ENCODE results near the gene TMEM214. TPM values are rescaled to one million over a fixed set of nuclear protein-coding genes. Genes with fewer than 3 reads are reported as not detected.

The TMEM214 gene
- total RNA-seq, 1 donor from 2014 or later: 74.1 TPM

DNA sequence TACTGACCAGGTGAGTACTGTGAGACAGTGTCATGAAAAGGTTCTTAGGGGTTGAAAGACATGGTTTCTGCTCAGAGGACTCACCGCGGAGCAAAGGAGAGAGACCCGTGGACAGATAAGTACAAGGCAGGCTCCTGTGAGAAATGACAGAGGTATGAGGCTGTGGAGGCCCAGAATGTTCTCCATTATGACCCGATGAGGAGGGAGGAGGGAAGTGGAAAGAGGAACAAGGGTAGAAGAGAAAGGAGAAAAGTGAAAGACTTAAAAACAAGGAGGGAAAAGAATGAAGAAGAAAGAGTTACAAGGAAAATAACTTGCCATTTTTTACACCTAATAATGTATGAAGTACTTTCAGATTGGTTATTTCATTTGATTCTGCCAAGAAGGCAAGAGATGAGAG is 32.5 kb upstream of the TMEM214 start:
- Histone ChIP-seq H3K27ac (no peak overlapping the region), H3K9me3 (no peaks in the 10 kb centered on the region), H3K4me3 (no peak overlapping the region), H3K36me3 (no peaks in the 10 kb centered on the region), H3K27me3 (no peaks in the 10 kb centered on the region), H3K4me1 (no peaks in the 10 kb centered on the region)
- DNase-seq (ENCODE audit: low spot score in 2 of 2): no peak
- intact Hi-C loops (cut with DNase I): no loop called here
- TF ChIP-seq, protein P1, sequence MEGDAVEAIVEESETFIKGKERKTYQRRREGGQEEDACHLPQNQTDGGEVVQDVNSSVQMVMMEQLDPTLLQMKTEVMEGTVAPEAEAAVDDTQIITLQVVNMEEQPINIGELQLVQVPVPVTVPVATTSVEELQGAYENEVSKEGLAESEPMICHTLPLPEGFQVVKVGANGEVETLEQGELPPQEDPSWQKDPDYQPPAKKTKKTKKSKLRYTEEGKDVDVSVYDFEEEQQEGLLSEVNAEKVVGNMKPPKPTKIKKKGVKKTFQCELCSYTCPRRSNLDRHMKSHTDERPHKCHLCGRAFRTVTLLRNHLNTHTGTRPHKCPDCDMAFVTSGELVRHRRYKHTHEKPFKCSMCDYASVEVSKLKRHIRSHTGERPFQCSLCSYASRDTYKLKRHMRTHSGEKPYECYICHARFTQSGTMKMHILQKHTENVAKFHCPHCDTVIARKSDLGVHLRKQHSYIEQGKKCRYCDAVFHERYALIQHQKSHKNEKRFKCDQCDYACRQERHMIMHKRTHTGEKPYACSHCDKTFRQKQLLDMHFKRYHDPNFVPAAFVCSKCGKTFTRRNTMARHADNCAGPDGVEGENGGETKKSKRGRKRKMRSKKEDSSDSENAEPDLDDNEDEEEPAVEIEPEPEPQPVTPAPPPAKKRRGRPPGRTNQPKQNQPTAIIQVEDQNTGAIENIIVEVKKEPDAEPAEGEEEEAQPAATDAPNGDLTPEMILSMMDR (IDR thresholded peaks at IDR 0.05): no peak

DNA sequence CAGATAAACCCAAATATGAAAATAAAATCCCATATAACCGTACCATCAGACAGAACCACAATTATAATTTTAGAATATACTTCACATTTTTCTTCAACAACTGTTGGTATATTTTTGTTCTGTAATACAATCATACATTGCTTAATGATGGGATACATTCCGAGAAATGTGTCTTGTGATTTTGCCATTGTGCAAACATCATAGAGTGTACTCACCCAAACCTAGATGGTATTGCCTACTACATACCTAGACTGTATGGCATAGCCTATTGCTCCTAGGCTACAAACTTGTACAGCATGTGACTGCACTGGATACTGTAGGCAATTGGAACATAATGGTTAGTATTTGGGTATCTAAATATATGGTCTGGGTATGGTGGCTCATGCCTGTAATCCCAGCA is 31.8 kb upstream of the TMEM214 start:
- H3K4me1 ChIP-seq: no peaks in the 10 kb centered on the region
- no peaks in the 10 kb centered on the region for H3K9me3 ChIP-seq
- H3K4me3 ChIP-seq: no peak overlapping the region
- no peaks in the 10 kb centered on the region for H3K36me3 ChIP-seq
- no peak for DNase-seq (ENCODE audit: low spot score in 2 of 2)
- TF ChIP-seq, protein P1 (IDR thresholded peaks at IDR 0.05): no peak
- intact Hi-C loops (cut with DNase I): no loop called here
- no peak overlapping the region for H3K27ac ChIP-seq
- no peaks in the 10 kb centered on the region for H3K27me3 ChIP-seq

DNA sequence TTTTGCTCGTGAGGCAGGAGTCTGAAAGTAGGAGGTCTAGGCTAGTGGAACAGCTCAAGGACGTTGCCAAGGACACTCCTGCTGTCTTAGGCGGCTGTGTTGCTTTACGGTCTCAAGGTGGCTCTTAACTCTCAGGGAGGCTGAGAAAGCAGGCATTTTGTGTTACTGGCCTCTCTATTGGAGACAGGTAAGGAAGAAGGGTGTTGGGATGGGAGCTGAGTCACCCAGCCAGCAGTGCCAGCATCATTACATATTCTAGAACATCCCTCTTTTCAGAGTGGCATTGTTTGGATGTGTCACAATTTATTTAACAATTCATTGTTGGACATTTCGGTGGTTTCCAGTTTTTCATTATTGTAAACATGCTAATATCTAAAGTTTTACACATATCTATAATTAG is 30.8 kb upstream of the TMEM214 start:
- intact Hi-C loops (cut with DNase I): no loop called here
- H3K4me3 ChIP-seq: no peak overlapping the region
- TF ChIP-seq, protein P1 (IDR thresholded peaks at IDR 0.05): no peak

DNA sequence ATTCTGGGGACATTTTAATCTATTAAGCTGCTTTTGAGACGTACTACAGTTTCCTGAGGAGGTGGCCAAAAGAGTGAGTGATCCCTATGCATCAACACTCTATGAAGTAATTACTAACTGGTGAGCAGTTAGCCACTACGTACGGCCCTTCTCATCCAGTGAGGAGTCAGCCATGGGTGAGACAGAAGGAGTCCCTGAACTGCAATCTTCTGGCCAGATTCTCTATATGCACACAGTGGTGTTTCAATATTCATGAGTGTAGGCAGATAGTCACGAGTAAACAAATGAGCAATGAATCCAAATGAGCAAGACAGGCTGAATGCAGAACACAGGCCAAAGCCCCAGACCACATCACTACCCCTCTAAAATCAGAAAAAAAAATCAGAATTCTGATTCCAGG is 29.8 kb upstream of the TMEM214 start:
- TF ChIP-seq, protein P1 (IDR thresholded peaks at IDR 0.05): no peak
- no peak overlapping the region for H3K27ac ChIP-seq

More for the DNA sequence above, 30.8 kb upstream of the TMEM214 start:
- no peak for DNase-seq (ENCODE audit: low spot score in 2 of 2)
- H3K27me3 ChIP-seq: no peaks in the 10 kb centered on the region
- no peak overlapping the region for H3K27ac ChIP-seq
- no peaks in the 10 kb centered on the region for H3K4me1 ChIP-seq
- no peaks in the 10 kb centered on the region for H3K36me3 ChIP-seq
- no peaks in the 10 kb centered on the region for H3K9me3 ChIP-seq

DNA sequence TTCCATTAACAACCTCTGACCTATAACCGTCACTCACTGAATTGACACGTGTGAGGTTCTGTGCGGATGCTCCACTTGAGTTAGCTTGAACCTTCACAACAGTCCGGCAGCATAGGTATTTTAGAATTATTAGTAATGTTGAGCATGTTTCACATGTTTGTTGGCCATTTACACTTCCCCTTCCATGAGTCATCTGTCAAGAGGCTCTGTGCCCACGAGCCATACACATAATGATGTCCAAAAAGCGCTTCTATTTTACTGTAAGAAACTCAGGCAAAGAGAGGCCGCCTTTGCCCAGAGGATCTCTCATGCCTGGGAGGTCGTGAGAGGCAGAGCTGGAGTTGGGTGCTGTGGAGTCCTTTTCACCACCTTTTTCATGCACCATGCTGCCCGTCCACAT is 28.9 kb upstream of the TMEM214 start:
- Histone ChIP-seq H3K36me3 (no peaks in the 10 kb centered on the region), H3K4me1 (no peaks in the 10 kb centered on the region), H3K27me3 (no peaks in the 10 kb centered on the region), H3K27ac (no peak overlapping the region), H3K4me3 (no peak overlapping the region), H3K9me3 (no peaks in the 10 kb centered on the region)
- TF ChIP-seq, protein P1 (IDR thresholded peaks at IDR 0.05): no peak
- intact Hi-C loops (cut with DNase I): no loop called here
- DNase-seq (ENCODE audit: low spot score in 2 of 2): no peak

More for the DNA sequence above, 29.8 kb upstream of the TMEM214 start:
- Histone ChIP-seq H3K27me3 (no peaks in the 10 kb centered on the region), H3K4me1 (no peaks in the 10 kb centered on the region), H3K36me3 (no peaks in the 10 kb centered on the region), H3K4me3 (no peak overlapping the region), H3K9me3 (no peaks in the 10 kb centered on the region)
- intact Hi-C loops (cut with DNase I): no loop called here
- no peak for DNase-seq (ENCODE audit: low spot score in 2 of 2)
